ENCODE measurements around the gene TMEM183A. TPM values are rescaled to one million over a fixed set of nuclear protein-coding genes. Genes with fewer than 3 reads are reported as not detected.
A peak's percentile ranks its signal among the peaks of the same experiment; 100 is the strongest.

The TMEM183A gene
- total and polyA plus RNA-seq, 9 of the 15 experiments (the other 6 are each of a cell fraction or from before 2014, with no cell fraction given): 23.4 to 190 (median 124) TPM

DNA sequence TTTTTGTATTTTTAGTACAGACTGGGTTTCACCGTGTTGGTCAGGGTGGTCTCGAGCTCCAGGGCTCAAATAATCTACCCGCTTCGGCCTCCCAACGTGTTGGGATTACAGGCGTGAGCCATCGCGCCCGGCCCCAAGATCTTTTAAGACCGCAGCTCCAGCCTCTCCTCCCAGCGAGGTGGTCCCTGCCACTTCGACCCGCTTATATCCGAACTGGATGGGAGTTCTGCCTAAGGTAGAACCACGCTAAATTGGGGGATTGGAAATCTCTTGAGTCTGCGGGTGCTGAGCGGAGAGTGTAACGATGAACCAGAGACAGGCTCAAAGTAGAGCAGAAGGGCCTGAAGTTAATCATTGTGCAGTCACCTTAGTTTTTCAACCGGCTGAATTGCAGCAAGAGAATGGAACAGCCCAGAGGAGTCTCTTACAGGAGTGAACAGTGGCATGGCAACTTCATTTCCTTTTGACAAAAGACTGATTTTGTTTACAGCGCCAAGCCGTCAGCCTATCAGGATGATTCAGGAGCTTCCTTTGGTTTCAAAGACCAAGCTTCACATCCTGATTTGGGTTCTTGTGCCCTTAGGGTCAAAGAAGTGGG lies 39.4 kb upstream of the TMEM183A start (continued):
- TF ChIP-seq KDM1A (IDR thresholded peaks at IDR 0.05): 0 out of 4 replicates have a peak, but pooled peaks of 1 of the 2 experiments have one; percentile 18
- TF ChIP-seq KLF13 (tag; IDR thresholded peaks at IDR 0.05; ENCODE audit: borderline replicate concordance, low read depth): no peak
- no peak for TF ChIP-seq ASH1L (IDR thresholded peaks at IDR 0.05; ENCODE audit: borderline replicate concordance, low read depth, partially characterized antibody)
- TF ChIP-seq MIER1 (IDR thresholded peaks at IDR 0.05; ENCODE audit: low read depth): peak; percentile 66; the same call in 1 of the 2 replicates
- TF ChIP-seq RBM22 (IDR thresholded peaks at IDR 0.05; ENCODE audit: low read depth, low read length, poor library complexity, severe bottlenecking): no peak
- TF ChIP-seq, protein P1, sequence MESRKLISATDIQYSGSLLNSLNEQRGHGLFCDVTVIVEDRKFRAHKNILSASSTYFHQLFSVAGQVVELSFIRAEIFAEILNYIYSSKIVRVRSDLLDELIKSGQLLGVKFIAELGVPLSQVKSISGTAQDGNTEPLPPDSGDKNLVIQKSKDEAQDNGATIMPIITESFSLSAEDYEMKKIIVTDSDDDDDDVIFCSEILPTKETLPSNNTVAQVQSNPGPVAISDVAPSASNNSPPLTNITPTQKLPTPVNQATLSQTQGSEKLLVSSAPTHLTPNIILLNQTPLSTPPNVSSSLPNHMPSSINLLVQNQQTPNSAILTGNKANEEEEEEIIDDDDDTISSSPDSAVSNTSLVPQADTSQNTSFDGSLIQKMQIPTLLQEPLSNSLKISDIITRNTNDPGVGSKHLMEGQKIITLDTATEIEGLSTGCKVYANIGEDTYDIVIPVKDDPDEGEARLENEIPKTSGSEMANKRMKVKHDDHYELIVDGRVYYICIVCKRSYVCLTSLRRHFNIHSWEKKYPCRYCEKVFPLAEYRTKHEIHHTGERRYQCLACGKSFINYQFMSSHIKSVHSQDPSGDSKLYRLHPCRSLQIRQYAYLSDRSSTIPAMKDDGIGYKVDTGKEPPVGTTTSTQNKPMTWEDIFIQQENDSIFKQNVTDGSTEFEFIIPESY (CRISPR knock-in tag; IDR thresholded peaks at IDR 0.05): no peak
- TF ChIP-seq, protein P2, sequence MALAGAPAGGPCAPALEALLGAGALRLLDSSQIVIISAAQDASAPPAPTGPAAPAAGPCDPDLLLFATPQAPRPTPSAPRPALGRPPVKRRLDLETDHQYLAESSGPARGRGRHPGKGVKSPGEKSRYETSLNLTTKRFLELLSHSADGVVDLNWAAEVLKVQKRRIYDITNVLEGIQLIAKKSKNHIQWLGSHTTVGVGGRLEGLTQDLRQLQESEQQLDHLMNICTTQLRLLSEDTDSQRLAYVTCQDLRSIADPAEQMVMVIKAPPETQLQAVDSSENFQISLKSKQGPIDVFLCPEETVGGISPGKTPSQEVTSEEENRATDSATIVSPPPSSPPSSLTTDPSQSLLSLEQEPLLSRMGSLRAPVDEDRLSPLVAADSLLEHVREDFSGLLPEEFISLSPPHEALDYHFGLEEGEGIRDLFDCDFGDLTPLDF (CRISPR knock-in tag; IDR thresholded peaks at IDR 0.05): peak; percentile 36; the same call in 1 of the 2 replicates
- TF ChIP-seq, protein P3, sequence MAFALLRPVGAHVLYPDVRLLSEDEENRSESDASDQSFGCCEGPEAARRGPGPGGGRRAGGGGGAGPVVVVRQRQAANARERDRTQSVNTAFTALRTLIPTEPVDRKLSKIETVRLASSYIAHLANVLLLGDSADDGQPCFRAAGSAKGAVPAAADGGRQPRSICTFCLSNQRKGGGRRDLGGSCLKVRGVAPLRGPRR (CRISPR knock-in tag; IDR thresholded peaks at IDR 0.05): no peak
- TF ChIP-seq, protein P4, sequence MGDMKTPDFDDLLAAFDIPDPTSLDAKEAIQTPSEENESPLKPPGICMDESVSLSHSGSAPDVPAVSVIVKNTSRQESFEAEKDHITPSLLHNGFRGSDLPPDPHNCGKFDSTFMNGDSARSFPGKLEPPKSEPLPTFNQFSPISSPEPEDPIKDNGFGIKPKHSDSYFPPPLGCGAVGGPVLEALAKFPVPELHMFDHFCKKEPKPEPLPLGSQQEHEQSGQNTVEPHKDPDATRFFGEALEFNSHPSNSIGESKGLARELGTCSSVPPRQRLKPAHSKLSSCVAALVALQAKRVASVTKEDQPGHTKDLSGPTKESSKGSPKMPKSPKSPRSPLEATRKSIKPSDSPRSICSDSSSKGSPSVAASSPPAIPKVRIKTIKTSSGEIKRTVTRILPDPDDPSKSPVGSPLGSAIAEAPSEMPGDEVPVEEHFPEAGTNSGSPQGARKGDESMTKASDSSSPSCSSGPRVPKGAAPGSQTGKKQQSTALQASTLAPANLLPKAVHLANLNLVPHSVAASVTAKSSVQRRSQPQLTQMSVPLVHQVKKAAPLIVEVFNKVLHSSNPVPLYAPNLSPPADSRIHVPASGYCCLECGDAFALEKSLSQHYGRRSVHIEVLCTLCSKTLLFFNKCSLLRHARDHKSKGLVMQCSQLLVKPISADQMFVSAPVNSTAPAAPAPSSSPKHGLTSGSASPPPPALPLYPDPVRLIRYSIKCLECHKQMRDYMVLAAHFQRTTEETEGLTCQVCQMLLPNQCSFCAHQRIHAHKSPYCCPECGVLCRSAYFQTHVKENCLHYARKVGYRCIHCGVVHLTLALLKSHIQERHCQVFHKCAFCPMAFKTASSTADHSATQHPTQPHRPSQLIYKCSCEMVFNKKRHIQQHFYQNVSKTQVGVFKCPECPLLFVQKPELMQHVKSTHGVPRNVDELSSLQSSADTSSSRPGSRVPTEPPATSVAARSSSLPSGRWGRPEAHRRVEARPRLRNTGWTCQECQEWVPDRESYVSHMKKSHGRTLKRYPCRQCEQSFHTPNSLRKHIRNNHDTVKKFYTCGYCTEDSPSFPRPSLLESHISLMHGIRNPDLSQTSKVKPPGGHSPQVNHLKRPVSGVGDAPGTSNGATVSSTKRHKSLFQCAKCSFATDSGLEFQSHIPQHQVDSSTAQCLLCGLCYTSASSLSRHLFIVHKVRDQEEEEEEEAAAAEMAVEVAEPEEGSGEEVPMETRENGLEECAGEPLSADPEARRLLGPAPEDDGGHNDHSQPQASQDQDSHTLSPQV (IDR thresholded peaks at IDR 0.05): no peak
- TF ChIP-seq ZNF124 (CRISPR knock-in tag; IDR thresholded peaks at IDR 0.05): no peak
- no peak for TF ChIP-seq BRD9 (IDR thresholded peaks at IDR 0.05; ENCODE audit: low read depth, partially characterized antibody)
- TF ChIP-seq, protein P5, sequence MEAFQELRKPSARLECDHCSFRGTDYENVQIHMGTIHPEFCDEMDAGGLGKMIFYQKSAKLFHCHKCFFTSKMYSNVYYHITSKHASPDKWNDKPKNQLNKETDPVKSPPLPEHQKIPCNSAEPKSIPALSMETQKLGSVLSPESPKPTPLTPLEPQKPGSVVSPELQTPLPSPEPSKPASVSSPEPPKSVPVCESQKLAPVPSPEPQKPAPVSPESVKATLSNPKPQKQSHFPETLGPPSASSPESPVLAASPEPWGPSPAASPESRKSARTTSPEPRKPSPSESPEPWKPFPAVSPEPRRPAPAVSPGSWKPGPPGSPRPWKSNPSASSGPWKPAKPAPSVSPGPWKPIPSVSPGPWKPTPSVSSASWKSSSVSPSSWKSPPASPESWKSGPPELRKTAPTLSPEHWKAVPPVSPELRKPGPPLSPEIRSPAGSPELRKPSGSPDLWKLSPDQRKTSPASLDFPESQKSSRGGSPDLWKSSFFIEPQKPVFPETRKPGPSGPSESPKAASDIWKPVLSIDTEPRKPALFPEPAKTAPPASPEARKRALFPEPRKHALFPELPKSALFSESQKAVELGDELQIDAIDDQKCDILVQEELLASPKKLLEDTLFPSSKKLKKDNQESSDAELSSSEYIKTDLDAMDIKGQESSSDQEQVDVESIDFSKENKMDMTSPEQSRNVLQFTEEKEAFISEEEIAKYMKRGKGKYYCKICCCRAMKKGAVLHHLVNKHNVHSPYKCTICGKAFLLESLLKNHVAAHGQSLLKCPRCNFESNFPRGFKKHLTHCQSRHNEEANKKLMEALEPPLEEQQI (IDR thresholded peaks at IDR 0.05): no peak
- TF ChIP-seq XRCC3 (IDR thresholded peaks at IDR 0.05): no peak
- TF ChIP-seq, protein P6, sequence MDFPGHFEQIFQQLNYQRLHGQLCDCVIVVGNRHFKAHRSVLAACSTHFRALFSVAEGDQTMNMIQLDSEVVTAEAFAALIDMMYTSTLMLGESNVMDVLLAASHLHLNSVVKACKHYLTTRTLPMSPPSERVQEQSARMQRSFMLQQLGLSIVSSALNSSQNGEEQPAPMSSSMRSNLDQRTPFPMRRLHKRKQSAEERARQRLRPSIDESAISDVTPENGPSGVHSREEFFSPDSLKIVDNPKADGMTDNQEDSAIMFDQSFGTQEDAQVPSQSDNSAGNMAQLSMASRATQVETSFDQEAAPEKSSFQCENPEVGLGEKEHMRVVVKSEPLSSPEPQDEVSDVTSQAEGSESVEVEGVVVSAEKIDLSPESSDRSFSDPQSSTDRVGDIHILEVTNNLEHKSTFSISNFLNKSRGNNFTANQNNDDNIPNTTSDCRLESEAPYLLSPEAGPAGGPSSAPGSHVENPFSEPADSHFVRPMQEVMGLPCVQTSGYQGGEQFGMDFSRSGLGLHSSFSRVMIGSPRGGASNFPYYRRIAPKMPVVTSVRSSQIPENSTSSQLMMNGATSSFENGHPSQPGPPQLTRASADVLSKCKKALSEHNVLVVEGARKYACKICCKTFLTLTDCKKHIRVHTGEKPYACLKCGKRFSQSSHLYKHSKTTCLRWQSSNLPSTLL (IDR thresholded peaks at IDR 0.05): no peak
- 0 out of 2 replicates have a peak, but pooled peaks have one; percentile 32 for TF ChIP-seq CBFA2T3 (IDR thresholded peaks at IDR 0.05)
